Heart right ventricle (tissue), 16 donors: Measurements from ENCODE around the gene UQCR10. TPM values are rescaled to one million over a fixed set of nuclear protein-coding genes. Genes with fewer than 3 reads are reported as not detected.

ENCODE experiments used
- ATAC-seq, 8 donors: fragments of 200-7000 bp; cut with Tn5 transposase; one replicate each; pipeline ENCODE4 v1.9.1; 2020; ENCODE audit warnings: mild to moderate bottlenecking in 8 of 8, moderate library complexity in 8 of 8, moderate number of reproducible peaks in 1 of 8
- DNase-seq, 2 donors: peaks; one replicate each; pipeline ENCODE4 v3.0.0-alpha.2; 2020
- H3K27ac ChIP-seq, 10 donors: fragments of 200-600 bp; sonication (generic) in 2 of 10; one replicate each; pipeline versions ENCODE4 v1.5.0 to v1.8.0; 2020 to 2022; ENCODE audit warnings: mild to moderate bottlenecking in 3 of 10
- H3K27me3 ChIP-seq, 7 donors: fragments of 200-600 bp; one replicate each; pipeline ENCODE4 v1.8.0; 2021 to 2022; ENCODE audit warnings: mild to moderate bottlenecking in 2 of 7
- H3K36me3 ChIP-seq, 9 donors: fragments of 200-600 bp; sonication (generic) in 1 of 9; one replicate each; pipeline versions ENCODE4 v1.5.0 to v1.8.0; 2020 to 2022; ENCODE audit warnings: mild to moderate bottlenecking in 2 of 9
- H3K4me1 ChIP-seq, 9 donors: fragments of 200-600 bp; sonication (generic) in 1 of 9; one replicate each; pipeline versions ENCODE4 v1.5.0 to v1.8.0; 2020 to 2022; ENCODE audit warnings: mild to moderate bottlenecking in 4 of 9
- H3K4me3 ChIP-seq, 10 donors: fragments of 200-600 bp; sonication (generic) in 2 of 10; one replicate each; pipeline versions ENCODE4 v1.5.0 to v1.8.0; 2020 to 2022; ENCODE audit warnings: mild to moderate bottlenecking in 7 of 10, moderate library complexity in 2 of 10
- H3K9me3 ChIP-seq, 11 donors: fragments of 200-600 bp in 10 of 11; sonication (generic) in 2 of 11; one replicate each; pipeline versions ENCODE4 v1.5.0 to v1.8.0; 2013 to 2022; ENCODE audit warnings: mild to moderate bottlenecking in 2 of 11, control low read depth in 1 of 11, moderate library complexity in 1 of 11
- CTCF ChIP-seq, 9 donors: fragments of 200-600 bp; sonication (generic) in 2 of 9; IDR thresholded peaks; one replicate each; pipeline versions ENCODE4 v1.5.0 to v1.8.0; 2021 to 2022; ENCODE audit warnings: antibody characterized with exemption in 9 of 9, mild to moderate bottlenecking in 5 of 9, moderate library complexity in 1 of 9
- WGBS, 2 donors: extraction: QIAGEN DNeasy Blood & Tissue Kit; methylation state at CpG; one replicate each; pipeline ENCODE4 v1.1.7; 2013; ENCODE audit warnings: inconsistent platforms in 1 of 2; 5-methylcytosine and 5-hydroxymethylcytosine counted together
- intact Hi-C, 10 donors: fragments of 100-400 bp; cut with DNase I; formaldehyde crosslinking; loops; one replicate each; pipeline versions ENCODE4 v1.11.1 to v1.14.2; 2022
- polyA plus RNA-seq, 2 donors: library from polyadenylated mRNA; stranded (reverse); fragments of 200-250 nt; gene quantifications; one replicate each; pipeline ENCODE4 v1.2.3, GENCODE V29; 2013
- total RNA-seq, 10 donors: library from RNA; stranded (reverse); fragmentation: NEBNext Ultra II Directional in 3 of 10; extraction: Animal tissue kit (Norgen Biotek cat#: 25700) in 3 of 10; gene quantifications; one replicate each; pipeline versions ENCODE4 v1.2.1 to v1.2.4, GENCODE V29; 2021 to 2023
- donor health status: Arrhythmogenic right ventricular cardiomyopathy.
- donor health status: ischemic (EF 13 %, LVEDD 7.1; RV severe dilation, severe dysfunction).
- donor health status: healthy with polysubstance abuse.
- donor health status: DM: no; HTN: yes; CAD: no.
- donor health status: DM: no; HTN: no; CAD: no.
- donor health status: ischemic (EF 25% LVEDD 6.9; RV normal size, moderate dysfunction).
- donor health status: ischemic (EF 25% LVEDD 5.7; RV mildly dilated, moderate dysfunction).
- donor health status: healthy.
- donor health status: DM: yes; HTN: yes; CAD: no.
- donor health status: Ischemic cardiomyopathy.
- donor health status: ischemic (EF 35%, LVEDD 5.7; RV mildly dilated, moderate dysfunction).
- donor health status: nonischemic (EF 11% LVEDD 7.7; RV severe dilation, severe dysfunction).
- donor health status: DM: yes; HTN: yes; CAD: no.
- donor health status: PGD.
- donor health status: ischemic (EF 29% LVEDD 5.4; RV normal size, mild dysfunction).
- donor health status: nonischemic (EF 23%, LVEDD 6.1; RV moderate dilation, normal function).

The UQCR10 gene
- total and polyA plus RNA-seq, 12 donors, result 296 to 963 (median 367) TPM

GRCh38 chr22:29803190-29803589, 36.0 kb downstream of the UQCR10 start:
- ATAC-seq (no peak), DNase-seq (no peak)
- no peak for TF ChIP-seq CTCF (IDR thresholded peaks at IDR 0.05)
- no peak overlapping the region for H3K4me3 ChIP-seq
- no peaks in the 10 kb centered on the region for H3K9me3 ChIP-seq
- H3K4me1 ChIP-seq, result peaks cover 9 to 44% (median 22%) of the 10 kb centered on the region in 9 donors
- no peak overlapping the region for H3K27ac ChIP-seq
- H3K36me3 ChIP-seq, result peaks cover 0 to 96% (median 57%) of the 10 kb centered on the region in 9 donors
- intact Hi-C loops, result loop anchor here in 1 of 10 donors (10.0 kb wide), 1 partner anchor 202 kb away; no protein-coding TSS in a partner anchor
- WGBS, 2 donors, result 96 to 100% methylated on average over 2 of the region's 2 CpGs
- H3K27me3 ChIP-seq, result no peaks in the 10 kb centered on the region

- intact Hi-C loops, result loop anchor here in 1 of 10 donors (10.0 kb wide), 1 partner anchor 200 kb away; no protein-coding TSS in a partner anchor
- TF ChIP-seq CTCF (IDR thresholded peaks at IDR 0.05), result no peak
- DNase-seq, result no peak
- no peak overlapping the region for H3K4me3 ChIP-seq
- no peak overlapping the region for H3K27ac ChIP-seq
- no peaks in the 10 kb centered on the region for H3K9me3 ChIP-seq
- peaks cover 1 to 26% (median 7%) of the 10 kb centered on the region in 9 donors for H3K4me1 ChIP-seq
- H3K36me3 ChIP-seq, result peaks cover 0 to 100% (median 57%) of the 10 kb centered on the region in 9 donors
- no peak for ATAC-seq
- WGBS, 2 donors, result 91 to 96% methylated on average over 2 of the region's 2 CpGs
- no peaks in the 10 kb centered on the region for H3K27me3 ChIP-seq
Observed at GRCh38 chr22:29804985-29805384, 37.8 kb downstream of the UQCR10 start.

- no peaks in the 10 kb centered on the region for H3K27me3 ChIP-seq
- TF ChIP-seq CTCF (IDR thresholded peaks at IDR 0.05), result no peak
- H3K27ac ChIP-seq, result no peak overlapping the region
- 76 to 81% methylated on average over 6 of the region's 6 CpGs for WGBS, 2 donors
- H3K4me3 ChIP-seq, result no peak overlapping the region
- peaks cover 0 to 100% (median 53%) of the 10 kb centered on the region in 9 donors for H3K36me3 ChIP-seq
- ATAC-seq (no peak), DNase-seq (no peak)
- H3K9me3 ChIP-seq, result no peaks in the 10 kb centered on the region
- intact Hi-C loops, result loop anchor here in 1 of 10 donors (10.0 kb wide), 1 partner anchor 199 kb away; no protein-coding TSS in a partner anchor
- H3K4me1 ChIP-seq, result peaks cover 0 to 15% (median 0%) of the 10 kb centered on the region in 9 donors
Observed at GRCh38 chr22:29806196-29806595, 39.0 kb downstream of the UQCR10 start.

GRCh38 chr22:29810216-29810615, 43.0 kb downstream of the UQCR10 start:
- no peak for TF ChIP-seq CTCF (IDR thresholded peaks at IDR 0.05)
- Histone ChIP-seq H3K4me1 (peaks cover 0 to 6% (median 0%) of the 10 kb centered on the region in 9 donors), H3K9me3 (no peaks in the 10 kb centered on the region), H3K36me3 (peaks cover 5 to 100% (median 66%) of the 10 kb centered on the region in 9 donors), H3K27me3 (no peaks in the 10 kb centered on the region), H3K4me3 (no peak overlapping the region), H3K27ac (no peak overlapping the region)
- ATAC-seq, result no peak
- DNase-seq, result no peak
- intact Hi-C loops, result no loop called here
- 80 to 91% methylated on average over 2 of the region's 2 CpGs for WGBS, 2 donors
